Activated CD4-positive, CD25-positive, alpha-beta regulatory T cell treated with anti-CD3 and anti-CD28 coated beads, Interleukin-2, amount 50 U/mL, for 16 hours (primary cell): Measurements from ENCODE around the gene GRM4.
A peak's percentile ranks its signal among the peaks of the same experiment; 100 is the strongest.
"Not testable (repeated sequence)": the region's sequence is repeated elsewhere in the genome, so short reads cannot be mapped to it uniquely, and the experiment has no call there.

Experiments used
- DNase-seq: peaks from one replicate; pipeline ENCODE4 v3.0.0-alpha.2; 2020; ENCODE audit warnings: low read depth, low spot score

Gene GRM4

GRCh38 chr6:34146021-34146782 lies at the start of gene GRM4:
GRM4 (minus strand) TSS chr6:34146087; CDS start chr6:34133496, 12,591 bp downstream.
- DNase-seq, result no peak

- DNase-seq, result no peak
These were observed 48.9 kb upstream of the GRM4 start for GRCh38 chr6:34194772-34195171.

DNA sequence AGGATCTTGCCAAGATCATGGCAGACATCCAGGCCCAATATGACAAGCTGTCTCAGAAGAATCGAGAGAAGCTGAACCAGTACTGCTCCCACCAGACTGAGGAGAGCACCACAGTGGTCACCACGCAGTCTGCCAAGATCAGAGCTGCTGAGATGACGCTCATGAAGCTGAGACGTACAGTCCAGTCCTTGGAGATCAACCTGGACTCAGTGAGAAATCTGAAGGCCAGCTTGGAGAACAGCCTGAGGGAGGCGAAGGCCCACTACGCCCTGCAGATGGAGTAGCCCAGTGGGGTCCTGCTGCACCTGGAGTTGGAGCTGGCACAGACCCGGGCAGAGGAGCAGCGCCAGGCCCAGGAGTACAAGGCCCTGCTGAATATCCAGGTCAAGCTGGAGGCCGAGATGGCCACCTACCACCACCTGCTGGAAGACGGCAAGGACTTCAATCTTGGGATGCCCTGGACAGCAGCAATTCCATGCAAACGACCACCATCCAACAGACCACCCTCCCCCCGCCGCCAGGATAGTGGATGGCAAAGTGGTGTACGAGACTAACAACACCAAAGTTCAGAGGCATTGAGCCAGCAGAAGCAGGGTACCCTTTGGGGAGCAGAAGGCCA lies 44.7 kb upstream of the GRM4 start:
- no peak for DNase-seq

- DNase-seq, result no peak
These were observed 44.1 kb upstream of the GRM4 start for GRCh38 chr6:34189806-34190503.

DNA sequence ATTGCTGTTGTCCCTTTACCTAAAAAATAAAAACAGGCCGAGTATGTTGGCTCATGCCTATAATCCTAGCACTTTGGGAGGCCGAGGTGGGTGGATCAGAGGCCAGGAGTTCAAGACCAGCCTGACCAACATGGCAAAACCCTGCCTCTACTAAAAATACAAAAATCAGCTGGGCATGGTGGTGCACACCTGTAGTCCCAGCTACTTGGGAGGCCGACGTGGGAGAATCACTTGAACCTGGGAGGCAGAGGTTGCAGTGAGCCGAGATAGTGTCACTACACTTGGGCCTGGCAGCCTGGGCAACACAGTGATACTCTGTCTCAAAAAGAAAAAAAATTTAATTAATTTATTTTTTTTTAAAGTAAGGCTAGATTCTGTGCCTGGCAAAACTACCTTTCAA lies 38.8 kb upstream of the GRM4 start:
- DNase-seq, result not testable (repeated sequence)

DNA sequence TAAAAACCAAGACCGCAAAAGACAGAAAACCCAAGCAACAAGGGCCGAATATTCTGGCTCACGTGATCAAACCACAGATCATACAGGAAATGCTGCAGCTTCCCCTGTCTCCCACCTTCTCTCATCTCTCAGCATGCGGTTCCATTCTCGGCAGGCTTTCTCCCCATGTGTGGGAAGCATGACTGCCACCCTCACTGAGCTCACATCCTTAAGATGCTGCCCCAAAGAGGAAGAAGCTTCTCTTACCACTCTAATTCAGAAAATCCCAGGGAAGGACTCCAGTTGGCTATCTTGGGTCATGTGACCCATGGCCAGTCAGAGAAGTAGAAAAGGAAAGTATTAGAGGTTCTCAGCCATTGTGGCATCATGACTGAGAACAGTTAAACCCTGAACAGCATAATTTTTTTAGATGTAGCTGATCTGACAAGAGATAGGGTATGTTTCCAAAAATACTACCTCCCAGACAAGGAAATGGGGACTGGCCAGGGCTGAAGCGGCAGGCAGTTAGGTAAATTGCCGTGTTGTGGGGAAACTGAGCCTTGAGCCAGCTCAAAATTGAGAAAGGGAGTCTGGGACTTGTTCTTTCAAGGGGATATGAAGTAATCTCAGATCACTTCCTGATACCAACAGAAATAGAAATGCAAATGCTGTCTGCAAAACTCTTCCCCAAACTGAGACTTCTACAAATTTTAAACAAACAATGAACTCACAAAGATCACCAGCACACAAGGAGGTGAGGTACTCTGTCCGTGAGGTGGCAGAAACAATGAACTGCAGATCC lies 37.1 kb upstream of the GRM4 start:
- DNase-seq, result peak; percentile 34

- no peak for DNase-seq
These were observed 36.0 kb upstream of the GRM4 start for GRCh38 chr6:34181908-34182307.

DNA sequence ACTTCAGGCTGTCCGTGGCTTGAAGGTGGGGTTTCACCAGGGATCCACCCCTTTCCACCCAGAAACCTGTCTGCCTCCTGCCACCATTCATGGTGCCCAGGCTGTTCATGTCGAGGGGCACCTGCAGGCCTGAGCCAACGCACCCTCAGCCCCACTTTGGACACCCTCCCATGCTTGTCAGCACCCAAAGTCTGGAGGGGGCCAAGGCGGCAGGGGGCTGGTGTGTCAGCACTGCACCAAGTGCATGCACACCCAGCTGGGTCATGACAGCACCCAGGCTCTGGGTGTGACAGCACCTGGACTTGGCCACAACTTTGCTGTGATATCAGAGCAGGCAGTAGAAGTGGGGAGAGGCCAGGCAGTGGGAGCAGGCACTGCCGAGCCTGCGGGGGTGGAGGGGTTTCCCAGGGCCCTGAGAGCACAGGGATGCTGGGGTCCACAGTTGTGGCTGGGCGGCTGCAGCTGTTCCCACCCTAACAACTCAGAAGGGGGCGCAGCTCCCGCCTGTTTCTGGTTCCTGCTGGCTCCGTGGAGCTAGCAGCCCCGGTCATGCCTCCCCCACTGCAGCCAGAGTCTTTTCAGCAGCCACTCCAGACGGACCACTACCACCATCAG lies 33.3 kb upstream of the GRM4 start:
- DNase-seq, result no peak

- DNase-seq, result no peak
These were observed 32.6 kb upstream of the GRM4 start for GRCh38 chr6:34178357-34179105.

DNA sequence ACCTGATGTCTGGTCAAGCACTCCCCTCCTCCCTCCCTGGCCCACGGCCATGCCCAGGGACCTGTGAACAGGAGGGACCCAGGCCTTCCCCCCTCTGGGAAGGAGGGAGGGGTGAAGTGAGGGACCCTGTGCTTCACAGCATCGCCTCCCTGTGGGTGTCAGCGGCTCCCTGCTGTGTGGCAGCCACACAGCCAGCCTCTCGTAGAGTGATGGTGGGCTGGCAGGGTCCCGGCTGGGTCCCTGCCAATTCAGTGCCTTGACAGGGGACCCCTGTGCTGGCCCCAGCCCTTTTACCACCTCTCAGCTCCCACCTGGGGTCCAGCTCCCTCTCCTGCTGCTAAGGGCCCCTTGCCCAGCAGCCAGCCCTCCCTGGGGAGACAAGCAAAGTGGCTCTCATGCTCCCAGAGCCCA lies 31.3 kb upstream of the GRM4 start:
- no peak for DNase-seq

GRCh38 chr6:34176261-34177031 lies 30.6 kb upstream of the GRM4 start:
- DNase-seq, result no peak

GRCh38 chr6:34174846-34175399 lies 29.0 kb upstream of the GRM4 start:
- DNase-seq, result no peak

- DNase-seq, result no peak
These were observed 27.3 kb upstream of the GRM4 start for GRCh38 chr6:34172961-34173775.

GRCh38 chr6:34170346-34170745 lies 24.5 kb upstream of the GRM4 start:
- no peak for DNase-seq

GRCh38 chr6:34169897-34170296 lies 24.0 kb upstream of the GRM4 start:
- no peak for DNase-seq

GRCh38 chr6:34161857-34162515 lies 16.1 kb upstream of the GRM4 start:
- no peak for DNase-seq

GRCh38 chr6:34159844-34160243 lies 14.0 kb upstream of the GRM4 start:
- DNase-seq, result no peak

DNA sequence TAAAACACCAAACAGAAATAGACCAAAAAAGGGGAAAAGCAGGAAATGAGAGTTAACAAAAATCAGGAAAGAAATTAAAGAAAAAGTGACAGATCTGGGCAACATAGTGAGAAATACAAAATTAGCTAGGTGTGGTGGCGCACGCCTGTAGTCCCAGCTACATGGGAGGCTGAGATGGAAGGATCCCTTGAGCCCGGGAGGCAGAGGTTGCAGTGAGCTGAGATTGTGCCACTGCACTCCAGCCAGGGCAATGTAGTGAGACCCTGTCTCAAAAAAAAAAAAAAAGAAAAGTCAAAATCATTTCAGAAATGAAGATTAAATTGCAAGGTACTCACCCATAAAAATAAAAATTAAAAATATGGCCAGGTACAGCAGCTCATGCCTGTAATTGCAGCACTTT lies 13.0 kb upstream of the GRM4 start:
- DNase-seq, result no peak
